NOMO-1 (cell line): ENCODE results near the gene GABRB1.

ENCODE experiments used
- DNase-seq, 2 experiments: peaks; one replicate each; lab custom pipeline; 2025; ENCODE audit not compliant: unreplicated experiment in 2 of 2; lab: John Stamatoyannopoulos, UW

GABRB1 gene

DNA sequence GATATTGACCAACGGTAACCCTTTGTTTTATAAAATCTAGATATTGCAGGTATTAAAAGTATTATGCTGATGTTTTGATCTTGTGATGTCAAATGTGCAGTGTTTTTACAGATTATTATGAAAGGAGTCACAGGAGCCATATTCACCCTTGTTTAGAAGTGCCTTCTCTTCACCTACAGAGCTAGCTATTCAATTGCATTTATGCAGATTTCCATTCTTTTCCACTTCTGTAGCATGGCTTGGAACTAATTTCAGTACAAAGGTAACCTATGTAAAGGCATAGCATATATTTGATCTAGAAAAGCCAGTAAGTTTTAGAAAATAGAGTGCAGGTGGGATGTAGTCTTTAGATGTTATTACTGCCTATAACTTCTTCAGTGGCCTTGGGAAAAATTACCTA lies 176.2 kb downstream of the GABRB1 start:
- no peak for DNase-seq

DNA sequence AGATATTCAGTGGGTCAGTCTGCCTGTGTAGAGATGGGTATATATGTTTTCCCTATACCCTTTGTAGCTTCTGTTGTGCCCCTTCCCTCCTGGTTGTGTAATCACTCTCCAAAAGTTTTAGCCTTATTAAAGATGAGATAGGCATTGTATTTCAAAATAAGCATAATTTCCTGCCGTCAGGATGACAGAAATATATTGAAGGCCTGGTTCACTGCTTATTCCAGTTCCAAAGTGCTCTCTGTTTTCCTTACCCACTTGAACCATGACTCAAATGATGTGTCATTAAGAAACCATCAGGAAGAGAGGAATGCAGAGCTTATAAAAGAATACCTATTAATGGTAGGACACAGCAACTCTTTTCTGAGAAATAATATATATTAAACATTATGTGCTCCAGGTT lies 178.5 kb downstream of the GABRB1 start:
- DNase-seq: no peak

DNA sequence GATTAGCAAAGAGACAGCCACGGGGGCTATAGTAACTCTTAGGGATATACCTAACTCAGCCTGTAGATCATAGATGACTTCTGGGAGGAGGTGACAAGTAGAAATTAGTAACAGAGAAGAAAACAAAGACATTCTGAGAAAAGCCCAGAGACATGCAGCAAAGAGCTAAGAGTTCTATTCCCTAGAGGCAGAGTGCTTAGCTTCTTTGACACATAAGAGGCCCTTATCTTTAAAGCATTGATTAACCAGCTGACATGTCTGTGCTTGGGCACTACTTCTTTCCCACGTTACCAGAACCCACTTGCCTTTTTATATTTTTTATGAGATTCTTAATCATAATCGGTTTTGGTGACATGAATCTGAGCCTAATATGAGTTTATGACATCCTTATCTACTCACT lies 179.5 kb downstream of the GABRB1 start:
- no peak for DNase-seq

DNA sequence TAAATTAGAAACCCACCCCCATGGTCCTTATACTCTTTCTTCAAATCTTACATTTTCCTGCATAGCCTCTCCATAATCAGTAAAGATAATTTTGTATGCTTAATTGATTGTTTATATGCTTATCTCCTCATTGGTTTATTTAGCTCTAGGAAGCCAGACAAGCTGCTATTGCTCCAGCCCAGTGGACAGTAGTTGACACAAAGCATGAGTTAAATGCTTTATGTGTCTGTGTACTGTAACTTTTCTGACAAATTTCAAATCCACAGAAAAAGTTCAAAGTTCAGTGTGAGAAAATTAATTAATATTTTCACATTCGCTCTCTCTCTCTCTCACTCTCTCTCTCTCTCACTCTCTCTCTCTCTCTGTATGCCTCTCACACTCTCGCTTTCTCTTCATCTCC lies 181.7 kb downstream of the GABRB1 start:
- no peak for DNase-seq

- DNase-seq: no peak
Observed at GRCh38 chr4:47213539-47213938, 182.2 kb downstream of the GABRB1 start.

DNA sequence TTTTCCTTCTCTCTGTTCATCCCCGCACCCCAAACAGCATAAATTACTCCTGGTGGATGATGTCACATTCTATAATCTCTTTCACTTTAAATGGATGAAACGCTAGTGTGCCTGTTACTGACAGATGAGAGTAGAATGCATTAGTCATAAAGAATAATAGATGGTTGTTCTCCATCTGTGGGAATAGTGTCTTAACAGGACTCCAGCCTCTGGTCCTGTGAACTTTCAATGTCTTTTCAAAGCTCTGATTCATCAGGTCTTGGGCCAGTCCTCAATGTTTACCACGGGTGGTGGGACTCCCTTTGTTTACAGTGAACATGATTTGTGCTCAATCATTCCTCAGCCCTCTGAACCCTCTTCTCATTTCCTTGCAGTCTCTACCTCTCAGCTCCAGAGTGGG lies 182.6 kb downstream of the GABRB1 start:
- no peak for DNase-seq

GRCh38 chr4:47215759-47216158 lies 184.4 kb downstream of the GABRB1 start:
- DNase-seq: no peak

GRCh38 chr4:47217291-47217690 lies 185.9 kb downstream of the GABRB1 start:
- DNase-seq: no peak

DNA sequence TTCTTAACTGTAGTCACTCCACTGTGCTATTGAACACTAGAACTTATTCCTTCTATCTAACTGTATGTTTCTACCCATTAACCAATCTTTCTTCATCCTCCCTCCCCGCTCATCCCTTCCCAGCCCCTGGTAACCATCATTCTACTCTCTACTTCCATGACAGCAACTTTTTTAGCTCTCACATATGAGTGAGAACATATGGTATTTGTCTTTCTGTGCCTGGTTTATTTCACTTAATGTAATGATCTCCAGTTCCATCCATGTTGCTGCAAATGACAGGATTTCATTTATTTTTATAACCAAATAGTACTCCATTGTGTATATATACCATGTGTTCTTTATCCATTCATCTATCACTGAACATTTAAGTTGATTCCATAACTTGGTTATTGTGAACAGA lies 186.5 kb downstream of the GABRB1 start:
- DNase-seq: no peak

DNA sequence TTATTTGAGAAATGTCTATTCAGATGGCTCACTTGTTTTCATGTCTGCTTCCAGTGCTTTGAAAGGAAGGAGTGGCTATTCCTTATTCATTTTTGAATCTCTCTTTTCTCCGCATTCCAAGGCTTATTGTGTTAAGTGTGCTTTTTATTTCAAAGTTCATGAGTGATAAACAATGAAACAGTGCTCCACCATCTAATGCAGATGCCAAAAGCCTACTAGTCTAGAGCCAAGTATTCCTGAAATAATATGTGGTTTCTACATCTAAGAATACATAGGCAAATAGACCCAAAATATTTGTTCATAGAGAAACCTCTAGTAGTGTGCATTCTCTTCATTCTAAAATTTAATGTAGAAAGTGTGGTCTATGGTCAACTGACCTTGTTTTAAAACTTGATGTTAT lies 187.3 kb downstream of the GABRB1 start:
- DNase-seq: no peak

DNA sequence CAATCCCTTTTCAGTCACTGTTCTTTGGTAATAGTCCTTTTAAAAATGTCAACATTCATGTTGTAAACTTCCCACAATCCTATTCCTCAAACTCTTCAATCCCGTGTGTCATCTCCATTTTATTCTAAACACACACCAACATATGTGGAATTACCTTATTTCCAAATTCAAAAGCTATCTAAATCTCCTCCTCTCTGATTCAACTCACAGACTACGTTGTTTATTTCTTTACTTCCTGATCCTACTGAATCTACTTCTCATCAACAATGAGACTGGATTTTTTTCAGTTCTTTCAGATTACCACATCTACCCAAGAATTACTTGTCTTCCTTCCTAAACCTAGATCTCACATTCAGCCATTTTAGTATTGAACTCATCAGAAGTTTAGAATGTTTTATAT lies 188.2 kb downstream of the GABRB1 start:
- DNase-seq: no peak

- DNase-seq: no peak
Observed at GRCh38 chr4:47221721-47222120, 190.4 kb downstream of the GABRB1 start.

- DNase-seq: no peak
Observed at GRCh38 chr4:47222276-47222675, 190.9 kb downstream of the GABRB1 start.

- DNase-seq: no peak
Observed at GRCh38 chr4:47224361-47224760, 193.0 kb downstream of the GABRB1 start.

- DNase-seq: no peak
Observed at GRCh38 chr4:47235721-47236120, 204.4 kb downstream of the GABRB1 start.

- DNase-seq: no peak
Observed at GRCh38 chr4:47238667-47239066, 207.3 kb downstream of the GABRB1 start.

GRCh38 chr4:47239649-47240048 lies 208.3 kb downstream of the GABRB1 start:
- DNase-seq: no peak

DNA sequence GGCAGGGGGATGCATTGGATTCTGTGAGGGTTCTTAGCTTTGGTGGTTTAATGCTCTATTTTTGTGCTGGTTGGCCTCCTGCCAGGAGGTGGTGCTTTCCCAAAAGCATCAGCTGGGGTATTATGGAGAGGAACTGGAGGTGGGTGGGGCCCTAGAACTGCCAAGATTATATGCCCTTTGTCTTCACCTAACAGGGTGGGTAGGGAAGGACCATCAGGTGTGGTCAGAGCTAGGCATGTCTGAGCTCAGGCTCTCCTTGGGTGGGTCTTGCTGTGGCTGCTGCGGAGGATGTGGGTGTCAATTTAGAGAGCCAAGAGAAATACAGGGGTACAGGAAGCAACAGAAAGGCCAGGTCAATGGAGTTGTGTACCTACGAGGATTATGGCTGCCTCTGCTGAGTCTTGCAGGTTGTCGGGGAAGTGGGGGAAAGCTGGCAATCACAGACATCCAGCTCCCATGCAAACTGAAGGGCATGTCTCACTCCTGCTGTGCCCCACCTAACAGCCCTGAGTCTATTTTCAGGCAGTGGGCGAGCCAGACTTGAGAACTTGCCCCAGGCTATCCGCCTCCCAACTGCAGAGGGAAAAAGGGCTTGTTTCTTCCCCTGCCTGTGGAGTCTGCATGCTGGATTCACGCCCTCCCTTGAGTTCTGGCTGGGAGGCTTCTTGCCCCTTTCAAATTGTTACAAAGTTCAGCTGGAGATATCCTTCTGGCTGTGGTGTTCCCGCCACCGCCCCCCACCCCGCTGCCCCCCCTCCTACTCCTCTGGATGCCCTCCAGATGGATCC lies 220.2 kb downstream of the GABRB1 start:
- peak in 1 of 2 experiments; percentile 1 for DNase-seq

DNA sequence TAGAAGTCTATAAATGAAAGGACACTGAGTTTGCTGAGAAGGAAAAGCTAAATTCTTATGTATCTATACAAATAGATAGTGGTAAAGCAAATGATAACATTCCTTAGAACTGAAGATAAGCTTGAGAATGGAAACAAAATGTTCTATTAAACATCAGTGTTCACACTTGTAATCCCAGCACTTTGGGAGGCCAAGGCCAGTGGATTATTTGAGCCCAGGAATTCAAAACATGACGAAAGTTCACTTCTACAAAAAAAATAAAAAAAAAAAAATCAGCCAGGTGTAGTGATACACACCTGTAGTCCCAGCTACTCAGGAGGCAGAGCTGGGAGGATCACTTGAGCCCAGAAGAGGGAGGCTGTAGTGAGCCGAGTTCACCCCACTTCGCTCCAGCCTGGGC lies 232.4 kb downstream of the GABRB1 start:
- no peak for DNase-seq

GRCh38 chr4:47270201-47270888 lies 239.0 kb downstream of the GABRB1 start:
- no peak for DNase-seq

GRCh38 chr4:47271291-47271690 lies 239.9 kb downstream of the GABRB1 start:
- no peak for DNase-seq

- DNase-seq: no peak
Observed at GRCh38 chr4:47274901-47275300, 243.5 kb downstream of the GABRB1 start.
